ENCODE data around the gene BLID. TPM values are rescaled to one million over a fixed set of nuclear protein-coding genes. Genes with fewer than 3 reads are reported as not detected.

The BLID gene
- total and polyA plus RNA-seq, 2 of the 8 experiments (the other 6 are each of a cell fraction or from before 2014, with no cell fraction given): not detected

DNA sequence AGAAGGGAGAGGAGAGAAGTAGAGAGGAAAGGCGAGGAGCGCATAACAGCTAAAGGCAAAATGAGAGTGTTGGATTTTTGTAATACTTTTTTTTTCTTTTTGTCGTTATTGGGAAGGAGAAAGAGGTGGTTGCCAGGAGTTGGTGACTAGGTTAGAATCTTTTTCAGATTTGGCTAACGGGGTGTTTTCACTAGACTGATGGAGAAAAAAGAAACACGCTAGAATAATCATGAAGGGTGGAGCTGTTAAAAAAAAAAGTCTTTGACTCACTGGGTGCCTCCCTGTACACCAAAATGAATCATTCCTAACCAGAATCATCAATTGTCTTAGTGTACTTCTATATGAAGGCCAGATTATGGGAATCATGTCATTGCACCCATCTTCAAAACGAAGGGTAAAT lies 12.7 kb downstream of the BLID start:
- ChIA-PET CTCF (ENCODE audit: partially characterized antibody) (interaction anchor here (0.6 to 2.4 kb wide), 6 partner anchors 10 to 448 kb away, joined by 3 to 9 read pairs (median 4); no protein-coding TSS in a partner anchor), POLR2A (ENCODE audit: partially characterized antibody) (interaction anchor here (0.8 kb wide), 1 partner anchor 13 kb away, joined by 3 read pairs; no protein-coding TSS in a partner anchor)
- no peak overlapping the region for H2BK120ac ChIP-seq (replicated peaks; ENCODE audit: low read depth, low read length)
- no peak overlapping the region for H2AK5ac ChIP-seq (ENCODE audit: low read depth, low read length)
- H3K9me3 ChIP-seq (ENCODE audit: insufficient read depth in 2 of 2, low read depth in 1 of 2, low read length in 1 of 2): no peaks in the 10 kb centered on the region
- no peak overlapping the region for H3K4me2 ChIP-seq (ENCODE audit: insufficient read depth in 1 of 2, low read depth in 2 of 2, low read length in 2 of 2)
- H3K9ac ChIP-seq (replicated peaks in 1 of 4; ENCODE audit: extremely low read depth in 1 of 4, low read depth in 3 of 4, low read length in 3 of 4): no peak overlapping the region
- no peak overlapping the region for H4K91ac ChIP-seq (replicated peaks; ENCODE audit: insufficient read length, low read length)
- H3K4ac ChIP-seq (replicated peaks; ENCODE audit: insufficient read length, low read depth, low read length): no peak overlapping the region
- H4K20me1 ChIP-seq (replicated peaks in 1 of 2; ENCODE audit: control insufficient read depth in 1 of 2, insufficient read depth in 2 of 2, low read length in 2 of 2): no peaks in the 10 kb centered on the region
- no peak overlapping the region for H2BK12ac ChIP-seq (ENCODE audit: low read depth, low read length)
- H3K23me2 ChIP-seq (ENCODE audit: low read depth, low read length): no peaks in the 10 kb centered on the region; the same call in 1 of the 2 replicates
- no peak overlapping the region for H2BK15ac ChIP-seq (ENCODE audit: low read length)
- no peak overlapping the region for H3K23ac ChIP-seq (ENCODE audit: insufficient read length)
- no peak overlapping the region for H3K56ac ChIP-seq (replicated peaks; ENCODE audit: insufficient read length, low read depth, low read length)
- no peak overlapping the region for H4K5ac ChIP-seq (ENCODE audit: insufficient read length, low read depth, low read length)
- no peak overlapping the region for H2BK5ac ChIP-seq (ENCODE audit: low read depth, low read length)
- H2BK20ac ChIP-seq (ENCODE audit: low read length): no peak overlapping the region
- H3K79me2 ChIP-seq (ENCODE audit: control insufficient read depth in 1 of 2, insufficient read depth in 2 of 2, low read length in 2 of 2): no peaks in the 10 kb centered on the region
- no peak overlapping the region for H3K4me3 ChIP-seq (ENCODE audit: extremely low read depth in 1 of 4, insufficient read depth in 2 of 4, low read depth in 3 of 4, low read length in 4 of 4)
- H3K4me1 ChIP-seq (replicated peaks in 1 of 4; ENCODE audit: control insufficient read depth in 3 of 4, insufficient read depth in 4 of 4, low read length in 3 of 4): peaks cover 2 to 10% (median 7%) of the 10 kb centered on the region in 4 experiments; a peak in 6 of 7 replicates
- no peak for FAIRE-seq
- no peaks in the 10 kb centered on the region for H3K36me3 ChIP-seq (ENCODE audit: control insufficient read depth in 2 of 4, insufficient read depth in 4 of 4, low read length in 3 of 4)
- no peaks in the 10 kb centered on the region for H3K79me1 ChIP-seq (ENCODE audit: low read depth, low read length)
- no peak overlapping the region for H4K8ac ChIP-seq (ENCODE audit: extremely low read depth, insufficient read depth, low read length)
- H2AFZ ChIP-seq (ENCODE audit: low read length): no peak overlapping the region
- peaks cover 0 to 15% (median 12%) of the 10 kb centered on the region in 4 experiments; a peak in 6 of 7 replicates for H3K27me3 ChIP-seq (replicated peaks in 1 of 4; ENCODE audit: control insufficient read depth in 3 of 4, extremely low read depth in 1 of 4, insufficient read depth in 3 of 4, low read length in 3 of 4)
- no peak overlapping the region for H3K18ac ChIP-seq (ENCODE audit: extremely low read depth, low read length)
- no peak overlapping the region for H3K27ac ChIP-seq (ENCODE audit: low read depth, low read length)
- DNase-seq (ENCODE audit: low read depth in 1 of 2, low spot score in 2 of 2): no peak
- 82% methylated on average over 6 of the region's 6 CpGs; no CpG with 5 or more reads in 1 of the 2 experiments for WGBS, 2 experiments (ENCODE audit: extremely low coverage in 1 of 2, insufficient coverage in 1 of 2, insufficient read length in 1 of 2, insufficient replicate concordance in 2 of 2, low coverage in 1 of 2, low lambda C conversion rate in 2 of 2, missing lambda C conversion rate in 1 of 2)
- H3K14ac ChIP-seq (ENCODE audit: insufficient read length): no peak overlapping the region
- TF ChIP-seq EZH2 (IDR thresholded peaks at IDR 0.05; ENCODE audit: low read depth, low read length, severe bottlenecking): no peak
- no peak for TF ChIP-seq EP300 (IDR thresholded peaks at IDR 0.05; ENCODE audit: borderline replicate concordance in 1 of 2, low read depth in 2 of 2, low read length in 2 of 2)
- no peak for TF ChIP-seq RBBP5 (IDR thresholded peaks at IDR 0.05; ENCODE audit: borderline replicate concordance, low read depth, low read length)
- TF ChIP-seq TEAD4 (IDR thresholded peaks at IDR 0.05; ENCODE audit: low read depth, low read length): no peak
- TF ChIP-seq SUZ12 (IDR thresholded peaks at IDR 0.05; ENCODE audit: low read length): no peak
- no peak for TF ChIP-seq CEBPB (IDR thresholded peaks at IDR 0.05; ENCODE audit: low read depth, low read length)
- no peak for TF ChIP-seq POU5F1 (IDR thresholded peaks at IDR 0.05; ENCODE audit: low read depth, low read length)
- TF ChIP-seq, protein P1, sequence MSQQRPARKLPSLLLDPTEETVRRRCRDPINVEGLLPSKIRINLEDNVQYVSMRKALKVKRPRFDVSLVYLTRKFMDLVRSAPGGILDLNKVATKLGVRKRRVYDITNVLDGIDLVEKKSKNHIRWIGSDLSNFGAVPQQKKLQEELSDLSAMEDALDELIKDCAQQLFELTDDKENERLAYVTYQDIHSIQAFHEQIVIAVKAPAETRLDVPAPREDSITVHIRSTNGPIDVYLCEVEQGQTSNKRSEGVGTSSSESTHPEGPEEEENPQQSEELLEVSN (IDR thresholded peaks at IDR 0.05): no peak
- TF ChIP-seq PHF8 (conservative IDR thresholded peaks at IDR 0.05; ENCODE audit: low read depth, low read length): no peak
- TF ChIP-seq, protein P2, sequence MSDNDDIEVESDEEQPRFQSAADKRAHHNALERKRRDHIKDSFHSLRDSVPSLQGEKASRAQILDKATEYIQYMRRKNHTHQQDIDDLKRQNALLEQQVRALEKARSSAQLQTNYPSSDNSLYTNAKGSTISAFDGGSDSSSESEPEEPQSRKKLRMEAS (IDR thresholded peaks at IDR 0.05): no peak
- no peak for TF ChIP-seq RFX5 (IDR thresholded peaks at IDR 0.05; ENCODE audit: borderline replicate concordance, low read depth, low read length)
